ENCODE results near the gene SLC41A3.

The SLC41A3 gene

DNA sequence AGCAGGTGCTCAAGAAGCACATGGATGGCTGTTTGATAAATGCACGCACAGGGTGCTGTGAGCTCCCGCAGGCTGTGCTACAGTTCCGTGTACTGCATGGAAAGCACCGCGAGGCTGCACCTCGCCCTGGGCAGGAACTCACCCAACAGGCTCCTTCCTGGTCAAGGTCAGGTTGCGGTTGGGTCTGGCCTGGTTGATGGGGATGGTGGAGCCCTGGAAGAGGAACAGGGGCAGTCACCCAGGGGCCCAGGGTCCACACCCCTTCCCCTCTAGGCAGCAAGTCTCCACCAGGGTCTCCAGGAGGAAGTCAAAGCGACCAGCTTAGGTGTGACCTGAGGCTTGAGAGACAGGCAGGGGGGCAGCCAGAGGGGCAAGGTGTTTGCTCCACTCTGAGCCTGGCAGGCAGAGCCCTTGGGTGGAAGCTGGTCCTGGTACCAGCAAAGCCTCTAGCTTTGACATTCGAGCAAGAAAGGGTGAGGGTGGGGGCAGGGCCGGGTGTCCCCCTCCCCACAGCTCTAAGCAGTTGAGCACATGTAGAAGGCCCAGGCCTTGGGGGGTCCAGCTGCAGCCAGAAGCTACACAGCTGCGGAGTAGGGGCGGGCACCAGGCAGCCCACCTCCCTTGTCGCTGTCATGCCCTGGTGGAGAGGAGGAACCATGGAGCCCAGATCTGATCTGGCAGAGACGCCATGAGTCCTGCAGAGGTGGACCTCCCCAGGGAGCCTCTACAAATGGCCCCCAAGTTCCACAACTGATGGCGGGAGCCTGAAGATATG is 46.3 kb upstream of the SLC41A3 start:
- ChIA-PET POLR2A (no interaction called here), CTCF (interaction anchor here (5.3 kb wide), 1 partner anchor 264 kb away, joined by 60 read pairs; the partner anchor contains the start of gene CFAP100)
- no peak overlapping the region for H3K4me3 ChIP-seq (ENCODE audit: low read depth, low read length)
- DNase-seq (ENCODE audit: low read depth, low spot score): no peak
- TF ChIP-seq, protein P1, sequence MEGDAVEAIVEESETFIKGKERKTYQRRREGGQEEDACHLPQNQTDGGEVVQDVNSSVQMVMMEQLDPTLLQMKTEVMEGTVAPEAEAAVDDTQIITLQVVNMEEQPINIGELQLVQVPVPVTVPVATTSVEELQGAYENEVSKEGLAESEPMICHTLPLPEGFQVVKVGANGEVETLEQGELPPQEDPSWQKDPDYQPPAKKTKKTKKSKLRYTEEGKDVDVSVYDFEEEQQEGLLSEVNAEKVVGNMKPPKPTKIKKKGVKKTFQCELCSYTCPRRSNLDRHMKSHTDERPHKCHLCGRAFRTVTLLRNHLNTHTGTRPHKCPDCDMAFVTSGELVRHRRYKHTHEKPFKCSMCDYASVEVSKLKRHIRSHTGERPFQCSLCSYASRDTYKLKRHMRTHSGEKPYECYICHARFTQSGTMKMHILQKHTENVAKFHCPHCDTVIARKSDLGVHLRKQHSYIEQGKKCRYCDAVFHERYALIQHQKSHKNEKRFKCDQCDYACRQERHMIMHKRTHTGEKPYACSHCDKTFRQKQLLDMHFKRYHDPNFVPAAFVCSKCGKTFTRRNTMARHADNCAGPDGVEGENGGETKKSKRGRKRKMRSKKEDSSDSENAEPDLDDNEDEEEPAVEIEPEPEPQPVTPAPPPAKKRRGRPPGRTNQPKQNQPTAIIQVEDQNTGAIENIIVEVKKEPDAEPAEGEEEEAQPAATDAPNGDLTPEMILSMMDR (IDR thresholded peaks at IDR 0.05; ENCODE audit: insufficient read depth, low read length, missing control alignments): no peak

DNA sequence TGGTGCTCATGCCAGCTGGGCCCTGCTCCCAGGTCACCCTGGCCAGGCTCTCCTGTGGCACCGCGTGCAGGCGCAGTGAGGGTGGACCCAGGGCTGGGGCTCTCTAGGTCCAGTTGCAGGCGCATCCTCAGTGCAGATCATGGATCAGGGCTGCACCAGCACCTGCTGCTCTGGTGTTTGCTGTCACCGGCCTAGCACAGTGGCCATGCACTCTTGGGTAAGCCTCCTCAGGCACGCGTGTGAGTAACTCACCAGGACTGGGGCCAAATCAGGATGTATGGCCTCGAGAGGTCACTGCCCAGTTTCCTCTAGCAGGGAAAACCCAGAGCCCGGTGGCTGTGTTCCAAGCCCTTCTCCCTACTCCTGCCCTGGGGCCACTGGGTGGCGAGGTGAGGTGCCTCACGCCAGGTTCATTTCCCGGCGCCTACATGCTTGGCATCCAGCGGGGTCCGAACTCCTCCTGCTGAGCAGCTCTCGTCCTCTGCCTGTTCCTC is 45.5 kb upstream of the SLC41A3 start:
- no peak for DNase-seq (ENCODE audit: low read depth, low spot score)
- TF ChIP-seq, protein P1 (IDR thresholded peaks at IDR 0.05; ENCODE audit: insufficient read depth, low read length, missing control alignments): no peak
- no peak overlapping the region for H3K4me3 ChIP-seq (ENCODE audit: low read depth, low read length)
- ChIA-PET POLR2A (no interaction called here), CTCF (no interaction called here)

GRCh38 chr3:126128504-126129397 is 44.8 kb upstream of the SLC41A3 start:
- no peak overlapping the region for H3K4me3 ChIP-seq (ENCODE audit: low read depth, low read length)
- DNase-seq (ENCODE audit: low read depth, low spot score): no peak
- ChIA-PET CTCF (interaction anchor here (1.2 kb wide), 1 partner anchor 10 kb away, joined by 4 read pairs; no protein-coding TSS in a partner anchor), POLR2A (no interaction called here)
- TF ChIP-seq, protein P1 (IDR thresholded peaks at IDR 0.05; ENCODE audit: insufficient read depth, low read length, missing control alignments): no peak

- ChIA-PET POLR2A (no interaction called here), CTCF (interaction anchor here (1.2 kb wide), 1 partner anchor 11 kb away, joined by 4 read pairs; no protein-coding TSS in a partner anchor)
- DNase-seq (ENCODE audit: low read depth, low spot score): no peak
- TF ChIP-seq, protein P1 (IDR thresholded peaks at IDR 0.05; ENCODE audit: insufficient read depth, low read length, missing control alignments): no peak
- H3K4me3 ChIP-seq (ENCODE audit: low read depth, low read length): no peak overlapping the region
These were observed 44.0 kb upstream of the SLC41A3 start for GRCh38 chr3:126127904-126128303.

GRCh38 chr3:126127452-126127851 is 43.5 kb upstream of the SLC41A3 start:
- CTCF ChIA-PET: interaction anchor here (1.2 kb wide), 1 partner anchor 12 kb away, joined by 4 read pairs; no protein-coding TSS in a partner anchor
- H3K4me3 ChIP-seq (ENCODE audit: low read depth, low read length): no peak overlapping the region
- no peak for DNase-seq (ENCODE audit: low read depth, low spot score)
- TF ChIP-seq, protein P1 (IDR thresholded peaks at IDR 0.05; ENCODE audit: insufficient read depth, low read length, missing control alignments): no peak
- POLR2A ChIA-PET: no interaction called here

Data from AG04449 (cell line).